NCI-H748 (cell line): ENCODE results near the gene VAX1.
A peak's percentile ranks its signal among the peaks of the same experiment; 100 is the strongest.
"Not testable (repeated sequence)": the region's sequence is repeated elsewhere in the genome, so short reads cannot be mapped to it uniquely, and the experiment has no call there.

Source experiments
- DNase-seq: peaks from one replicate; lab custom pipeline; 2025; ENCODE audit not compliant: unreplicated experiment; lab: John Stamatoyannopoulos, UW

Gene VAX1

DNA sequence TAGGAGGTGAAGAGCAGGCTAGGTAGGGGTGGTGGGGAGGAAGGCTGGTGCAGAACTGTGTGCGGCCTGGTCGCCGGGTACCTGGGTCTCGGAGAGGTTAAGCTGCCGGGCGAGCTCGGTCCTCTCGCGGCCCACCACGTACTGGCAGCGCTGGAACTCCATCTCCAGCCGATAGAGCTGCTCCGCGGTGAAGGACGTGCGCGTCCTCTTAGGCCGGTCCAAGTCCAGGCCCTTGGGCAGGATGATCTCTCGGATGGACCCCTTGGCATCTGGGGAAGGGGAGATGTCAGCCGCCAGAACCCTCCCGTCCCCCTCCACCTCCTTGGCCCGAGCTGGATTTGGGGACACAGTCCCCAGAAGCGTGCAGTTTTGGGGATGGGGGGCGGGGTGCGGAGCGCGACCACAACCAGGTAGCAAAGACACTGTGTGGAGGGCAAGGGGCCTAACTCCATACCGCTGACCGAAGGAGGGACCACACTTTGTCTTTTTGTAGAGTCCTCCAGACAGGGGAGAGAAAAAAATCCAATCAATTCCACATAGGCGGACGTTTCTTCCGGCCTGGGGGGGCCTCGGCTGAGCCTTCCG is 1.6 kb downstream of the VAX1 start:
- DNase-seq = no peak

DNA sequence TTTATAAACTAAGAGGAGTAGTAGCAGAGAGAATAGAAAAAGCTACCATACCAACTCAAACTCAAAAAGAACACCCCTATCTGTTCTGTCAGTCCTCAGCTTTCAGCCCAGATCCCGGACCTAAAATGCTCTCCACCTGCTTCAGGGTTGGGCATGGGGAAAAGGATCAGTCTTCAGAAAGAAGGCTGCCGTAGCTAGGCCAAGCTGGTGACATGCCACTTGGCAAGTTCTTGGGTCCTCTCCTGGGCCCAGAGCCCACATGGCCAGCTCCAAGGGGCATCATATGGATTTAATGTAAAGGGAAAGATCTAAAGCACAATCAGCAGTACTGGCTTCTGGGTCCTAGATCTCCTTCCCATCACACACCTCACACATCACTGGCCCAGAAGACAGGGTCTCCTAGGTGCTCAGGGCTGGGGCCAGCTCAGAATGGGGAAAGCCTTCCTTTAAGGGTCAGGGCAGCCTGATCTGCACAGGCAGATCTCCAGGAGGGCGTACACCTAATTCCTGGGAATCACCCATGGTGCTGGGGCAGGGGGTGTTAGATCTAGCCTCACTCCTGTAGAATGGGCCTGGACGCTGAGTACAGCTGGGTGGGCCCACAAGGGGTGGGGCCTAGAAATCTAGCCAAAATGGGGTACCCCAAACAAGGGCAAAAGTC is 2.5 kb downstream of the VAX1 start:
- DNase-seq = no peak

DNA sequence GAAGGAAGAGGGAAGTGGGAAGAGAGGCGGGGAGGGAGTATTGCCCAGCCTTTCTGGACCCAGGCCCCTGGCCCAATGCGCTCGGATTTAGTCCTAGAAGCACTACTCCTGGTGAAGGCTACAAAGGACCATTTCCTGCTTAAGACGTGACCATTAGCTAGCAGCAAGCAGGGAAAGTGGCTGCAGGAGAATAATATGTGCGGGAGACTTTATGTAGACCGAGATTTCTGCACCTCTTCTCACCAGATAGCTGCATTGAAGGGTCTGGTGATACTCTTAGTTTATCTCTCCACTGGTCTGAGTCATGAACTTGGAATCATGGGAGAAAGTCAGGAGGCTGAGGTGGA is 3.1 kb downstream of the VAX1 start:
- no peak for DNase-seq

DNA sequence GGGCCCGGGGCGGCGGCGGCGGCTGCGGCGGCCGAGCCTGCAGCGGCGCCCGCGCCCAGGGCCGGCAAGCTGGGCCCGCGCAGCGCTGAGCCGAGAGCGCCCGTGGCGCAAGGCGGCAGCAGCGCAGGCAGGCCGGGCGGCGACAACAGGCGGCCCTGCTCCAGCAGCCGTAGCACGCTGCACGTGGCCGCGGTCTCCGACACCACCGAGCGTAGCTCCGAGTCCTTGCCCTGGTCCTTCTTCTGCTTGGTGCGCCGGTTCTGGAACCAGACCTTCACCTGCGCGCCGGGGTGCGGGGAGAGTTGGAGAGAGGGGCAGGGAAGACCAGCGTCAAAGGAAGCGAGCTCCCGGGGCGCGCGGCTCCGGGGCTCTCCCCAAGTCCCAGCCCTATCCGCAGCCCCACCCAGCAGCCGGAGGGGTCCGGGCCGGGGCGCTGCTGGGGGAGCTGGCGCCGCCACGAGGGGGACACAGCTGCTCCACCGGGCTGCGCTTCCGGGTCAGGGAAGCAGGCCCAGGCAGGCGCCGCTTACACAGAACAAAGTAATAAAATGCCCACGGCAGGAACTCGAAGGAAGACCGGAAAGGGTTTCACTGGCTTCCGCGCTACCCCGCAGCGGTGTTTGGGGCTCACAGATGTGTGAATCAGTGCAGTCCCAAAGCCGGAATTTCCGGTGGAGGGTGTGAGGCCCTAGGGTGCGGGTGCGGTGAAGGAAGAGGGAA is 3.6 kb downstream of the VAX1 start:
- DNase-seq = peak; percentile 44

DNA sequence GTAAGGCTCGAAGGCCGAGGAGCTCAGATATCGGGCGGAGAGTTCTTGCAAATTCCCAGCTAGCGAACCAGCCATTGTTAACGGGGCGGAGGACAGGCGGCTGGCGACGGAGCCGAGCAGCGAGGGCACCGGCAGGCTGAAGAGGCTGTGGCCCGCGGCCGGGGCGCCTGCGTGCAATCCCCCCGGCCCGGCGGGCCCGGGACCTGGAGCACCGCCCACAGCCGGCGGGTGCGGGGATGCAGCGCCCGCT is 4.1 kb downstream of the VAX1 start:
- peak; percentile 44 for DNase-seq

DNA sequence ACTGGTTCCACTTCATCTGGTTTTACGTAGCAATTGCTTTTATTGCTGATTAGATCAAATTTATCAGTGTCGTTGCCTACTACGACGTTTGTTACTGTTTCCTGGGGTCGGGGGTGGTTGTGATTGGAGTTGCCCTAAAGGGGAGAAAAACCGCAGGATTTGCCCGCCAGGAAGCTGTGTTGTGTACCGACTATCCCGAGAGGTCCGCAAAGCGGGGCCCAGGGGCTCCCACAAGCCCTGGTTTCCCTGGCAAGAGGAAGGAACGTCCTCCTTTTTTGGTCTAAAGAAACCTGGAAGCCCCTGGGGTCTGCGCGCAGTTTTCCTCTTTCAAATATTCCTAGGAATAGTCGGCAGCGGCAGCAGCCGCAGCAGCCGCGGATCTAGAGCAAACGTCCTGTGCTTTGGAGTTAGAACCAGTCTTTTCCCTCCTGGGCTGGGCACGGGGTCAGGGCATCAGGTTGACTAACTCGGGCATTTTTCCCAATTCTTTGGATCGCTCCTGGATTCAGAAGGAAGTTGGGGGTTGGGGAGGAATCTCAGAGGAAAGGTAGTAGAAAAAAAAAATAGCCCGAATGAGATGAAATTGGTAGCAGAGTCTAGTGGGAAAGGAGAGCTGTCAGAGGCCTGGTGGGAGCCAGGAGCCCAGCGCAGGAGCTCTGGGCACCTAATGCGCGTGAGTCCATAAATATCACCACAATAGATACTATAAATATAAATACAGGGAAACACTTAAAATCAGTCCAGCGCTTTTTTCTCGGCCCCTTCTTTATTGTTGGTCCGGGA is 4.6 kb downstream of the VAX1 start:
- DNase-seq = no peak

DNA sequence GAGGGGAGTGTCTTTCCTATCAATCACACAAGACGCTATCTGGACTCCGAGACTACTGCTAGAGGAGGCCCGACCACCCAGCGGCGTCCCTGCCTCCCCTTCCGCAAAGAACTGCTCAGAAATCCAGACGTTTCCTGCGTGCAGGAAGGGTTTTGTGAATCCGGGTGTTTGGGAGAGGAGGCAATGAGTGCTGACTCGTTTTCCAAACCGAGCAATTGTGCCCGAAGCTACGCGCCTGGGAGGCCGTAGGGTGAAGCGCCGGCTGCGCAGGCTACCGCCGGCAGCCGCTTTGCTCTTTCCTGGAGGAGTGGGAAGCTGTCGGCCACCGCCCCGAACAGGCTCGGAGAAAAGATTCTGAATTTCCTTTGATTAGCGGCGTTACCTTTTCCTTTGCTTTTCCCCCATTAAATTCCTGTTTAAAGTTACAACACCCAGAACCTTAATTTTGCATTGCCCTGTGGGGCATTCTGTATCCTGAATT is 5.3 kb downstream of the VAX1 start:
- DNase-seq = no peak

DNA sequence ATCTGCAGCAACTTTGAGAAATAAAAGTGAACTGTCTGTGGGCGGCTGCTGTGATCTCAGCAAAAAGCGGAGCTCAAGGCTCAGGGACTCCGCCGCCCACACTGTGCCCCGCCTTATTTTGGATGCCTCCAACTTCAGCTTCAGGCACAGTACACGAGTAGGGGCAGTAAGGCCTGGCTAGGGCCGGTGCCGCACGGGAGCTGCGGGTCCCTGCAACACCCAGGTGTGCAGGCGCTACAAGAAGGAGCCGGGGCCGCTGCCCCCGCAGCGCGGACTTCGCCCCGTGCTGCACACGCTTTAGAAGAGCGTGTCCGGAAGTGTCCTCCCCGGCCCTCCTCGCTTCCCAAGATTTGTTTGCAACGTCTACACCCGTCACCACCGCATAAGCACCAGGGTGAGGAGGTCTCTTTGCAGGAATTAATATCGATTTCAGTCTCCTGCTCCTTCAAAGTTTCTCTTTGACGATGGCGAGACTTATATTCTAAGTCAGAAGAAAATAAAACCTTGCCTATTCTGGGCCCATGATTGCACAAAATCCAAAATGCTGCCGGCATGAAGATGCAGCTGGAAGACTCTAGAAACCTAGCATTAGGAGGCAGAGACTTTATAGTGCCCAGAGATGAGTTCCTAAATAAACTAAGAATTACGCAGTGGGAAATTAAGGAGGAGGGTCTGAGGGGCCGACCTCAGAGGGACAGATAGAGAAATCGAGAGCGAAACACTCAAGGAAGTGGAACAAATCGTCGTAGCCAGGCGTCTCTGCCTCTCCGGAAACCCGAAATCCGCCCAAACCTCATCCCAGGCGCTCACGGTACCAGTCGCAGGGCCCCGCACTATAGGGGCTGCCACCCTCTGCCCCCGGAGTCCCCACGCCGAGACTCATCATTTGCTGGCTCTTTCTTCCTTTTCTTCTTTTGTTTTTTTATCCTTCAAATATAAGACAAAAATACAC is 6.4 kb downstream of the VAX1 start:
- no peak for DNase-seq

DNA sequence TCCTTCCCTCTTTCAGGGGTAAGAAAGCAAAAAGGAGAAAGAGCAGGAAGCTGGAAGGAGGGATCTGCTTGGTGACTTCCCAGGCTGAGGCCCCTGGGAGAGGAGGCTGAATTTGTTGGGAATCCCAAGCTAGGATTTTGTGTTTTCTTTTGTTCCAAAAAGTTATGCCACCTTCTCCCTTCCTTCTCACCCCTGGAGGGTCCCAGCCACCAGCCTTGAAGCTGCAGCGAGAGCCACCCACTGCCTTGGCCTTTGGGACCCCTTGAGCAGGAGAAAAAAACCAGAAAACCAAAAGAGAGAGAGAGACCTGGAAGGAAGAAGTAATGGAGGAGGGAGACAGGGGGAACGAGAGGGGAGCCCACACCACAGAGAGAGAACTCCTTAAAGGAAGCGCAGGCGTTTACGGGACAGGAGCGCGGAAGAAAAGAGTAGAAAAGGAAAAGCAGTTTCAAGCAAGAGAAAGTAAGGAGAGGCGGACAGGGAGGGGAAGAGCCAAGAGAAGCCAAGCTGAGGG is 7.2 kb downstream of the VAX1 start:
- DNase-seq = no peak

DNA sequence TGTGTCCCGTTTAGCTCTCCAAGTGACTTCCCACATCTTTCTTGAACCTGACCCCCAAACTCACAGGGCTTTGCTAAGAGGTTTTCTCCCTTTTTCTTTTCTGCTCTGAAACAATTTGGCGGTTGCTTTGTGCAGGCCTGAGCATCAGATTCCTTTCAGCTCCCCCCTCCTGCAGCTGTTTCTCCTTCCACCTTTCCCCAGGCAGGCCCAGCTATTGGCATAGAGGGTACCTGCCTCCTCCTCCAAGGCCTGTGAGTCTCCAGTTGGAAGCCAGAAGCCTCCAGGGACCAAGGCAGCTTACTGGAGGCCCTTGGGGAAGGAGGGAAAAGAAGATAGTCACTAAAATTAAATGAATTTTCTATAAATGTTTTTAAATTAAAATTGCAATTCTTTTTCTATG is 7.7 kb downstream of the VAX1 start:
- no peak for DNase-seq

DNA sequence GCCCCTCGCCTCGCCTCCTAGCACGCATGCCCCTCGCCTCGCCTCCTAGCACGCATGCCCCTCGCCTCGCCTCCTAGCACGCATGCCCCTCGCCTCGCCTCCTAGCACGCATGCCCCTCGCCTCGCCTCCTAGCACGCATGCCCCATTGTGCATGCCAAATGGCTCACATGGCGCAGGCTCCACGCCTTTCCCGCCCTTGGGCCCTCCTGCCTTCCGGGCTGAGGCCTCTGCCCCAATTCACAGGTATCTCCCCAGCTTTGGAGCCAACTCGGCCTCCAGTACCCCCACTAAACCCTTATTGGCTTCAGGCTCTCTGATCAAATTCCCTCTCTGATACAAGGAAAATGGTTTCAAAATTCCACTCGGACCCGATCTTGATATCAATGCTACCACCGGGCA is 11.4 kb downstream of the VAX1 start:
- DNase-seq = not testable (repeated sequence)

DNA sequence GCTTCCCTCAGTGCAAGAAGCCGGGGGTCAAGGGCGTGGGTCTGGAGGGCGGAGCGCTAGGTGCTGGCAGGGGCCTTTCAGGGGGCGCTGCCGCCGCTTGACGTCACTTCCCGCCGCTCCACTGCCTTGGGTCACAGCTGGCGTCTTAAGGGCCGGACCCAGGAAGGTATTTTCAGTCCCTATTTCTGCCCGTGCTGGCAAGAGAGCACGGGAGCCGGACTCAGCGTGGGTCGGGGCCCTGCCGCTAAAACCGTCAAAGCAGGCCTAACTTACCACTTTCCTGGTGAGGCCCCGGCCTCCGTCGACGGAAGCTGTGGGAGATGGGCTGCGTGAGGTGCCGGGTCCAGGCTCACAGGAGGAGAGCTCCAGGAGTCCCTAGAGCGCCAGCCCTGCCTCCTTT is 12.0 kb downstream of the VAX1 start:
- DNase-seq = no peak

DNA sequence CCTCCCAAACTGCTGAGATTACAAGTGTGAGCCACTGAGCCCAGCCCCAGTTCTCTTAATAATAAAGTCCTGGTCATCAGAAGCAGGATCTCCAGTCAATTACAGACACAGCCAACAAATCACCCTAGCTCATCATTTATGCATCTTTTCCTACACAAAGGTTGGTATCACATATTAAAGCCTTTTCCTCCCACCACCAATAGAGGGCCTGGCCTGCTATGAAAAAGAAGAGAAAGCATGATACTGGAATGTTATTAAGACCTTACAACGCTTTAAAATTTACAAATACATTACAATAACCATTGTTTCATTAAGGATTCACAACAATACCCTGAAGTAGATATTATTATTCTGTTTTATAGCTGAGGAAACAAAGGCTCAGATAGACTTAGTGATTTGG is 25.9 kb downstream of the VAX1 start:
- DNase-seq = no peak

DNA sequence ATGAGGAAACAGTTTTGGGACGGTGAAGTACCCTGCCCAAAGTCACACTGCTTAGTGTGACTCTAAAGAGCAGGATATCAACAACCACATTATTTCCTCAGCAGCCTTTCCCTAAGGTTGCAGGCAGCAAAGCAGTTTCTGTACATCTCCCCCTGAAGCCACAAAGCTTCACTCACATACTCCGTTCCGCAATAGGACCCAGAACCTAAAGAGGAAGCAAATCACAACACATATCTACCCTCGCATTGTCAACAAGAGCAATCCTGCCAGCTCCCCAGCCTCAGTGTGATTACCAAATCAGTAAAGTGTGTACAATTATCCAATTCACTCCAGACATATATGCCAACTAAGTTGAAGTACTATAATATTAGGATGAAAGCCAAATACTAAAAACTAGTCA is 30.8 kb downstream of the VAX1 start:
- no peak for DNase-seq

DNA sequence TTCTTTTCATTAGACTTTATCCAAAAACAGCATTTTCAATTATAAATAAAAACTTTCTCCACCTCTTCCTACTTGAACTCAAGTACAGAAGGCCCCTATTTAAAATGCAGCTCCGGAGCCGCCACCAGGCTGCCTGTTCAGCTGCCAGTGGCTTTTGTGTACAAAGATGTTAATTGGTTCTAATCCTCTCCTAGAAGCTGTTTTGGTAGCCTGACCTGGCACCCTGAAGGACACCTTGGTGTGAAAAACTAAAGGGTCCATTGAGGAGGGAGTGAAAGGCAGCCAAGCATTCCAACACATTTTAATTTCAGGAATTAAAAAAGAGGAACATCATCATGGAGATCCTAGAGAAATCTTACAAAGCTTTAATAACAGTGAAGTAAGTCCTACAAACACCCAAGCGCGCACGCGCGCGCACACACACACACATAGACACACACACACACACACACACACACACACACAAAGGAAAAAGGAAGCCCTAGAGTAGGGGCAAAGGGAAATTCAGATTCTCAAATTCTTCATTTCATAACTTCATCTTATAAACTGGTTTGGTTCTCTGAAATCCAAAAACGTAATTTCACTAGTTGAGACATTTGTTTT is 41.4 kb downstream of the VAX1 start:
- no peak for DNase-seq

DNA sequence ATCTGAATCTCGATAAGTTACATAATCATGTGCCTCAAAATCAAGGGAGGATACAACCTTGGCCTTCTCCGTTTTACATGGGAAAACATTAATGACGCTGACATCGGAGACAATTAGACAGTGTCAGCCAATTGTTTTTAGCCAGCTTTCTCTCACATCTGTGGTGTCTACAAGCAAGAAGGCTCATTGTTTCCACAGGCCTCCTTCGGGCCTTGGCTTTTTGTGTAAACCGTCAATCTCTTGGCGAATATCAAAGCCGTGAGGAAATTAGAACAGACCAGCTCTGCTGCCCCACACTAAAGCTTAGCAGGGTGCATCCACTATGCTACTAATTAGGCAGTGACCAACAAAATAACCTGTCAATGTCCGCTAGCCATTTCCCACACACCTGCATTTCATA is 43.2 kb downstream of the VAX1 start:
- peak; percentile 63 for DNase-seq

DNA sequence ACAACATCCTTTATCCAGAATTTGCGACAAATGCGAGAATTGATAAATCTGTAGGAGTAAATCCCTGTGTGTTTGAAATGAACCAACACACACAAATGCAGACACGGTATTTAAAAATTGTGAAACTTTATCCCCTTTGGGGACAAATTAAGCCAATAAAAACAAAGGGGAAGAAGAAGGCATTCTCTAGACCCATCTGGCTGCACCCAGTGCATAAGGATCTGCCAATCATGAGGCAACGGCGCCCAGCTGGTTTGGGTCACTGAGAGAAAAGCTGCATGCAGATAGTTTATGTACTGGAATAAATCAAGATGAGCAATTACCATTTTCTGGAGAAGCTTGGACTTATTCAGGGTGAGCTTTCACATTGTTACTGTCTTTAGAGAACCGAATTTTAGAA is 45.7 kb downstream of the VAX1 start:
- no peak for DNase-seq

DNA sequence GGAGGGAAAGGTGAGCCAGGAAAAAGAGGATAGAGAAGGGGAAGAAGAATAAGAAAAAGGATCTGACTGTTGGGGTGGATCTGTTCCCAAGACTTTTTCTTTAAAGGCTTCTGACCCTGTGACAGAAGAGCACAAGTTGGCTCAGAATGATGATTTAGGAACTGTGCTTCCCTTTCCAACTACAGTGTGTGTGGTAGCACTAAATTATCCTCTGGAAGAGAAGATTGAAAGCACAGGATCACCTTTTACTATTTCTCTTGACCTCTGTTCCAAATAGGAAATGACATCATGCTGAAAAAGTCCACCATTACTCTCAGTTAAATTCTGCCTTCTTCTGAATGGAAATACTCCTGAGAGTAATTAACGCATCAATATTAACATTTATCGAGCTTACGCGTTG is 47.2 kb downstream of the VAX1 start:
- no peak for DNase-seq

DNA sequence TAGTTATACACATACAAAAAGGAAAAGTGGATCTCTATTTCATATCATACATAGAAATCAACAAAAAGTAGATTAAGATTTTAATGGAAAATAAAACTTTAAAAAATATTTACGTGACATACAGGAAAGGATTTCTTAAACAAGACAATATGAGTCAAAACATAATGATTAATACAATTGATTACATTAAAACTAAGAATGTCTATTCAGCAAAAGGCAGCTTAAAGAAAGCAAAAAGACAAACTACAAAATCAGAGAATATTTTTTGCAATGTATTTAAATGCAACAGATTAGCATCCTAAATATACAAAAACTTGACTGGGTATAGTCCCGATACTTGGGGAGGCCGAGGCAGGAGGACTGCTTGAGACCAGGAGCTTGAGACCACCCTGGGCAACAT is 50.5 kb downstream of the VAX1 start:
- DNase-seq = no peak

DNA sequence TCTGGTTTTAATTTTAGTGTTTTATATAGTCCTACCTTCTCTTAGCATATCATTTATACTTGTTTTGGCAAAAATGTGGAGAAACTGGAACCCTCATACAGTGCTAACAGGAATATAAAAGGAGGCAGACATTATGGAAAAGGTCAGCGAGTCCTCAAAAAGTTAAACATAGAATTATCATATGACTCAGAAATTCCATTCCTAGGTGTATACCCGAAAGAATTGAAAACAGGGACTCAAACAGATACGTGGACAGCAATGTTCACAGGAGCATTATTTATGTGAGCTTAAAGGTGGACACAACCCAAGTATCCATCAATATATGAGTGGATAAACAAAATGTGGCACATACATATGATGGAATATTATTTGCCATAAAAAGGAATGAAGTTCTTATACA is 51.5 kb downstream of the VAX1 start:
- DNase-seq = no peak
